Activated effector memory CD4-positive, alpha-beta T cell treated with anti-CD3 and anti-CD28 coated beads, Interleukin-2, amount 50 U/mL, for 16 hours (primary cell): ENCODE data around the gene DOCK4.
"Not testable (repeated sequence)": the region's sequence is repeated elsewhere in the genome, so short reads cannot be mapped to it uniquely, and the experiment has no call there.

Experiments used
- DNase-seq: peaks from one replicate; pipeline ENCODE4 v3.0.0-alpha.2; 2020

The DOCK4 gene

DNA sequence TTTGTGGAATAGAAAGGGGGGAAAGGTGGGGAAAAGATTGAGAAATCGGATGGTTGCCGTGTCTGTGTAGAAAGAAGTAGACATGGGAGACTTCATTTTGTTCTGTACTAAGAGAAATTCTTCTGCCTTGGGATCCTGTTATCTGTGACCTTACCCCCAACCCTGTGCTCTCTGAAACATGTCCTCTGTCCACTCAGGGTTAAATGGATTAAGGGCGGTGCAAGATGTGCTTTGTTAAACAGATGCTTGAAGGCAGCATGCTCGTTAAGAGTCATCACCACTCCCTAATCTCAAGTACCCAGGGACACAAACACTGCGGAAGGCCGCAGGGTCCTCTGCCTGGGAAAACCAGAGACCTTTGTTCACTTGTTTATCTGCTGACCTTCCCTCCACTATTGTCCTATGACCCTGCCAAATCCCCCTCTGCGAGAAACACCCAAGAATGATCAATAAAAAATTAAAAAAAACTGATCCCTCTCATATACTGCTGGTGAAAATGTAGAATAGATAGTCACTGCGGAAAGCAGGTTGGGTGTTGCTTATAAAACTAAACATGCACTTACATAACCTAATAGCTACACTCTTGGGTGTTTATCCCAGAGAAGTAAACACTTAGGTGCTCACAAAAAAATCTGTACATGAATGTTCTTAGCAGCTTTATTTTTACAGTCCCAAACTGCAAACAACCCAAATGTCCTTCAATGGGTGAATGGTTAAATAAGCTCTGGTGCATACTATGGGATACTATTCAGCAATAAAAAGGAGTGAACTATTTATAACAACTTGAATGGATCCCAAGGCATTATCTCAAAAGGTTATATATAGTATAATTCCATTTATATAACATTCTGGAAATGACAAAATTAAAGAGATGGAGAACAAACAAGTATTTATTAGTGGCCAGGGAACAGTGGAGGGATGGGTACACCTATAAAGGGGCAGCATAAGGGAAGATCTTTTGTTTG is 77.5 kb downstream of the DOCK4 start:
- not testable (repeated sequence) for DNase-seq

DNA sequence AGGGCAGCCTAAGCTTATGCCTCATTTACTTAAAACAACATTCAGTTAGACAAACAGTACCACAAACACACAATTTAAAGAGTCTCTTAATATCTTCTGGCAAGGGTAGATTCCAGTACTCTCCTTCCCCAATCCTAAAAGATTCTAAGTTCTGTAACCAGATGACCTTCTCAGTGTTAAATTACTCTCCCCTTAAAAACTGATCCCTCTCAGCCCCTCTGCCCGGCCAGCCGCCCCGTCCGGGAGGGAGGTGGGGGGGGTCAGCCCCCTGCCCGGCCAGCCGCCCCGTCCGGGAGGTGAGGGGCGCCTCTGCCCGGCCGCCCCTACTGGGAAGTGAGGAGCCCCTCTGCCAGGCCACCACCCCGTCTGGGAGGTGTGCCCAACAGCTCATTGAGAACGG is 78.2 kb downstream of the DOCK4 start:
- DNase-seq = not testable (repeated sequence)

DNA sequence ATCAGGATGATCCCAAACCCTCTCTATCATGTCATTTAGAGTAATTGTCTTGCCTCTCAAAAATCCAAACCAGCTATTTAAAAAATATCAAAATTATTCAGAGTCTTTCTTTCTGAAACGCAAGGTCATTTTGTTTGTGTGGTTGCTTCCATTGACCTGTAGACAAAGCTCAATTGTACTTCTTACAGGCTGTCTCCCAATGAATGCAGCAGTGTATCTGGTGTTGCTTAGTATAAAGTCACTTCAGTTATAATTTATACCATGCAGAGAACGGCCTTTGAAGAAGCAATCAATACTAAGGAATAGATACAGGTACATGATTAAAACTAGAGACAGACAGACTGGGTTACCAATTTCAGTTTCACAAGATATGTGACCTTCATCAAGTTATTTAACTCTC is 80.9 kb downstream of the DOCK4 start:
- no peak for DNase-seq

DNA sequence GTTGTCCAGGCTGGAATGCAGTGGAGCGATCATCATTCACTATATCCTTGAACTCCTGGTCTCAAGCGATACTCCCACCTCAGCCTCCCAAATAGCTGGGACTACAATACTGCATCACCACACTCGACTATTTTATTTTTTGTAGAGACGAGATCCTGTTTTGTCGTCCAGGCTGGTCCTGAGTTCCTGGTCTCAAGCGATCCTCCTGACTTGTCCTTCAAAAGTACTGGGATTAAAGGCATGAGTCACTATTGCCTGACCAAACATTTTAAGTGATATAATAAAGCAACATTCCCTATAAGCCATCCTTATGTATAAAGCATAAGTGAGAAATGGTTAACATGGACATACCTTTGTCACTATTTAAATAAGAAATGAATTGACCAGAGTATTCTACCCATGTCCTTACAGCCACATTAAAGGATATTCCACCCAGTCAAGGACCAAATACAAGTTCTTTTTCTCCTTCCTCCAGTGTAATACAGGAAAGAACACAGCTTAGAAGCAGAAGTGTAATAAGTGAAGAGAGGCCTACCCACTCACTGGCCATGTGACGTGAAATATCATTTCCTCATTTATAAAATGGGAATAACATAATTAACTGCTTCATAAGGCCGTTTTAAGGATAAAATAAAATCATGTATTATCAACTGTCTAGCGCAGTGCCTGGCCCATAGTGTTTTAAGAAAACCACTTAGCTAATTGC is 82.0 kb downstream of the DOCK4 start:
- DNase-seq = no peak

DNA sequence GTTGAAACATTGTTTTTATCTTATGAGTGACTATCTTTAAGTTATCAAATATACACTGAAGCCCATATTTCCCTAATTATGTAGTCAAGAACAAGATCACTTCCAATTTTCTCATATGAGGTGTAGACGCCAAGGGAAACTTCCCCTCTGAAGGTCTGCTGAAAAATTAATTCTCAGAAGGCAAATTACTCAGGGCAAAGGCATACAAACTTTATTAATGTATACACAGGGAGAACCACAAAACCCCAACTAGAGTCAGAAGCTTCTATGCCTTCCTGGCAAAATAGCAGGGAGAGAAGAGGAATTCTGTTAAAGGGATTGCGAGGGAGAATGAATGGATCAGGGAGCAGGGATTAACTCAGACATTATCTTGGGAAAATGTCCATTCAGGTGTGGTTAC is 83.4 kb downstream of the DOCK4 start:
- DNase-seq = no peak

DNA sequence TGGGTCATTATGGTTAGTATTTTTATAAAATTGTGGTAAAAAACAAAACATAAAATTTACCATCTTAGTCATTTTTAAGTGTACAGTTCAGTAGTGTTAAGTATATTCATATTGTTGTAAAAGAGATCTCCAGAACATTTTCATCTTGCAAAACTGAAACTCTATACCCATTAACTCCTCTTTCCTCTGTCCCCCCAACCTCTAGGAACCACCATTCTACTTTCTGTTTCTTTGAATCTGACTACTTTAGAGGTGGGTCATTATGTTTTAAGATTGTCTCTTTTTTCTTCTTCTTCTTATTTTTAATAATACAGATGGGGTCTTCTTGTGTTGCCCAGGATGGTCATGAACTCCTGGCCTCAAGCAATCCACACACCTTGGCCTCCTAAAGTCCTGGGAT is 84.1 kb downstream of the DOCK4 start:
- DNase-seq = no peak

DNA sequence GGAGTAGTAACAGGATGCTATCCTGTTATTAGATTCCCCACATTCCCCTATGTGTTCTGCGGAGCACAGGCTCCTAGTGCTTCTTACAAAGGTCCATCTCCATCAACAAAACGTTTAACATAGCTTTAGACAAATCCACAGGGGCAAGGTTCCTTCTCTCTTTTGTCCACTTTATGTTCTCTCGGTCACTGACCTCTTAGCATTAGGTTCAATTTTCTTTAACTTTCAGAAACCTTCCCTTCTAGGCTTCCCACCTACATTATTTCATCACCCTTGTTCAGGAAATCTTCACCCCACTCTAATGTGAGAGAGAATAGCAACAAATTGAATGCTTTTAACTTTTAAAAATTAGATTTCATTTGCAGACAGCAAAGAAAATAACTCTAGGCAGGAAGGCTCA is 84.9 kb downstream of the DOCK4 start:
- DNase-seq = no peak

DNA sequence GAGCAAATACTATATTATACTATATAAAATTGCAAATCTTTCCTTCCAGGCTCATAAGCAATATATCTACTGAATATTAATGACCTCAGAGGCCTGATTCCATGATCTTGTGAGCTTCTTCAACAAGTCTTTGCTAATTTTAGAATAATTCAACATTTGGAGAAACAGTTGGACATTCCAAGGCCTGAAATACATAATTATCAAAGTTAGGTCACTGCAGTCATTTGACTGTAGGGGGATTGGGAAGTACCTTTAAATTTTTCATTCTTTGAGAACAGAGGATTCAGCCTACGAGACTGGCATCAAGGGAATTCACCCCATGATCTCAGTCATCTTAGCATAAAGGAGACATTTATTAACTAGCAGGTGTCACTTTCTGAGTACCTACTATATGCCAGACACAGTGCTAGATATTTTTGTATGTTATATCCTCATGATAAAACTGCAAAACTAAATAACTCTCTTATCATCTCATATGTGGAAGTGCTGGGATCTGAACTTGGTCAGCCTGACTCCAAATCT is 85.4 kb downstream of the DOCK4 start:
- DNase-seq = no peak

DNA sequence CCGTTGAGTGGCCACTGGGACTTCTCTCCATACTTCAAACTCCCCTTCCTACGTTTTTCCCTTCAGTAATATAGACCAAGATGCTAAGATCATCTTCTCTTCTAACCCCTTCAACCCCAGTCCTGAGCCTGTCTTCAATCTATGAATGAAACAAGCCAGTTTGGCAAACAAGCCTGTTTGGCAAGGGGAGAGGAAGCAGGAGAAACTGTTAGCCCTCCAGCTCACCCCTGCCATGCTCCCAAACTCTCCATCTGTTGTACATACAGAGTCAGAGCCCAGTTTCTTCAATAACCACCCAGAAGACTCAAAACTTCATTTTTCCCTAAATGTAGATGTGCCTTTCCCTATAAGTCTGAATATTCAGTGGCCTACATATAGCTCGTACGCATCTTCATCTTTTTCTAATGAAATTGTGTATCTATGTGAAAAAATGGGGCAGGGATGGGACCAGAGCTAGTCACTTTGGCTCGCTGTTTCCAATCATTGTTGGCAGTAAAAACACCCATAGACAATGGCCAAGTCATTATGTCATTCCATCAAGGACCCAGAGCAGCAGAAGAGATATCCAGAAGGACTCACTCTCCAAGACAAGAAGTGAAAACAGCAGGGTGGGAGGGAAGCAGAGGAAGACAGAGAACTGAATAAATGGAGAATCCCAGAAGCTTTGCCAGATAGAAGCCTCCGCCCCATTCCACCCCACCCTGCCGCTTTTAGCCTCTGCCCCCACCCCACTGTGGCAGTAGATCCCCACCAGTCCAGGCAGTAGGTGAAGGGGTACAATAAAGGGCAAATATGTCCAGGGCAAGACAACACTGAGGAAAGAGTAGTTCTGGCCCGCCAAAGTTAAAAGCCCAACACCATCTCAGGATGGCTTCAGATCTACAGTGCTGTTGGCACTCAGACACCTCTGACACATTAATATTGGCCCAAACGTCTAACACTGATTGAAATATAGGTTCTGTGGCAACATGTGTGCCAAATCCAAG is 87.3 kb downstream of the DOCK4 start:
- no peak for DNase-seq

DNA sequence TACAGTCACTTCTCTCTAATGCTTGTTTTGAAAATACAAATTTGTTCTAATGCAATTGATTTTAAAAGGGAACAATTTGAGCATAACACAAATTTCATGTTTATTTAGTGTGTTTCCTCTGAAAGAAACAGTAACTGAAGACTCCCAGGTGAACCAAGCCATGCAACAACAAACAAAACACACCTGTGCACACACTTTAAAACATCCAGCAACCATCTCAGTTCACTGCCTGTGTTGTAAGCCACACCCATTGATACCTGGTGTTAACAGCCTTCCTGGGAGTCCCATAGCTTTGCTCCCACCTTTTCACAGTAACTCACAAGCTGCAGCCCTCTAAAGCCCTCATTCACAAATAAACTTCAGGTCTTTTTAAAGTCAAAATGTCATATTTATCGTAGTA is 89.3 kb downstream of the DOCK4 start:
- DNase-seq = no peak

DNA sequence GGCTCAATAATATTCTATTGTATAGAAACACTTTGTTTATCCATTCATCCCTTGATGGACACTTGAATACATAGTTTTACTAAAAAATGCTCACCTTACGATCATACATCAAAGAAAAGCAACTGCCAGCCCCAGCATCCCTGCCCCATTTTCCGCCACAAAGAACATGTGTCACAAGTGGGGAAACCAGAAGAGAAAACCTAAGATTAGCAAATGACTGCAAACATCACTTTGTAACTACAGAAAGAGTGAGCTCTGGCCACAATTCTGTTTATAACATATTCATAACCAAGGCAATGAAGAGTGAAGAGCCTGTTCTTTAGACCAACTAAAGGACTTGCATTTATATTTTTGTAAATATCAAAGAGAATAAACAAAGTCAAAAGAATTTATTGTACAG is 89.8 kb downstream of the DOCK4 start:
- no peak for DNase-seq

DNA sequence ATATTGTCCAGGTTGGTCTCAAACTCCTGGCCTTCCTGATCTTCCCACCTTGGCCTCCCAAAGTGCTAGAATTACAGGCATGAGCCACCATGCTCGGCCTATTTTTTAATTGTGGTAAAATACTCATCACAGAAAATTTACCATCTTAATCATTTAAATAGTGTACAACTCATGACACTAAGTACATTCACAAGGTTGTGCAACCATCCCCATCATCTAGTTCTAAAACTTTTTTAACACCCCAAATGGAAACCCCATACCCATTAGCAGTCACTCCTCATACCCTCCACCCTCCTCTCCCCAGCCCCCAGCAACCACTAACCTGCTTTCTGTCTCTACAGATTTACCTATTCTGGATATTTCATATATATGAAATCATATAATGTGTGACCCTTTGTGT is 90.3 kb downstream of the DOCK4 start:
- DNase-seq = no peak

DNA sequence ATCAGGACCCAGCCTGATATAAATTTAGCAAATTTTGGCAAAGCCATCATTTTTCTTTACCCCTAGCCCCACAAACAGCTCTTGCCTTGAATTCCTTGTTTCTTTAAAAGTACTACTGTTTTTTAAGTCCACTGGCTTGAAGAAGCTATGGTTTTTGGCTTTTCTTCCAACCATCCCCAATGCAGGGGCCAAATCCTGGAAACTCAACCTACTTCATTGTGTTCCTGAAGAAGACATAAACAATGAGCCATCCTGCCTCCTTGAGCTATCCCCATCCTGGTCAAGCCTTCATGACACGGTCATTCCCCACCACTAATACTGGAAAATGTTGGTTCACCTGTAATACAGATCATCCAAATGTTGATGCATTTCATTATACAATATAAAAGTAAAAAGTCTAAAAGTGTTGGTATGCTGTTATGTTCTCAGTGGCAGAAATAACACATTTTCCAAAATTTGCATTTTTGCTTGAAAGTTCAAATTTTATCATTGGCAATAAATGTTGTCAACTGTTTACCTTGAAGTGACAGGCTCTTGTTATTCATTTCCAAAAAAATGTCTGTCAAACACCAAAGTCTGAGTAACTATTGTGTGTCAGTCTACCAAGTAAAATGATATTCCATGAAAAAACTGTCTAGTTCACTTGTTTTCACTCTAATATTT is 92.2 kb downstream of the DOCK4 start:
- no peak for DNase-seq

DNA sequence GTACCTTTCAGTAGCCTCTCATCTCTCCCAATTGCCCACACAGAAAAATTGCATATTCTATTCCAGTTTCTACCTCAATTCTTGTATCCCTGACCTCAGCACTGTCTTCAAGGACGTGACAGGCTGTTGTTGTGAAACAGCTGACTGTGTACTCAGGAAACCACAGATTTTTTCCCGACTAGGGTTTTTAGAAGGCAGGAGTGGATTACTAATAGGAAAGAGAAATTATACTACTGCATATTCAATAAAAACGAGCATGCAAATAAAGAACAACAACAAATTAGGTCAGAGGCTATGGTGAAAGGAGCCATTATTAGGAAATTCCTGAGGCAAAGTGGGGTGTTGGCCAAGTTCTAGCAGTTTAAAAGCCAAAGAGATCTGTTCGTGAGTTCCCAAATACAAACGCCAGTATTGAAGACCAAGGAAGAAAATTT is 93.4 kb downstream of the DOCK4 start:
- no peak for DNase-seq

DNA sequence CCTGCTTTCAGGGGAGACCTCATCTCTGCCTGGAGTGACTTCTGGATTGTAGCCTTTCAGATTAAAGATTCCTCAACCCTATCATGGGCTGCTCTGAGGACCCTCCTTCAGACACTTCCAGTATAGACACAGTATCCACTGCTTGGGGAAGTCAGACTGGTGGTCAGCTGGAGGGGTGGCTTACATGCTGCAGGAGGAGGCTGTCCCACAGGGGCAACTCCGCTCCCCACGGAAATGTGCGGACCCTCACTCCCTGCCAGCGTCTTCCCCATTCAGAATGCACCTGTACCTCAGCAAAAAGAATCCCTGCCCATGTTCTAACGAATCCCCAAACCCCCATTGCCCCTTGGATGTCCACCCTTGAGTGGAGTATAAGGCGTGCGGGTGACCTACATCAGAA is 95.5 kb downstream of the DOCK4 start:
- DNase-seq = no peak

DNA sequence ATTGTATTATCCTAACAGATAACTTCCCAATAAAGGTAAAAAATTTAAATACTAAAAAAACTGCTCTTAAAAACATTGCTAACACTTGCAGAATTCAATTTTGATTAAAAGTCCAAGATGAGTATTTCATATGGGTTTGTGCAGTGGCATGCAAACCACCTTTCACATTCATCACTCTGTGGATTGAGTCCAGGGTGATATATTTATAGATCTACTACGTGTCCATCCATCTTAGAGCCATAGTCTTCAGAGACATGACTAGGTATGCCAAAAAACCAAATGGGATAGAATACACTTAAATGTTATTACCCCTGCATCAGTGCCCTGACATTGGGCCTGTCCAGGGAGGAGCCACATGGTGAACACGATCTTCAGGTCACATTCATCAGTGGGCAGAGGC is 96.0 kb downstream of the DOCK4 start:
- DNase-seq = no peak

DNA sequence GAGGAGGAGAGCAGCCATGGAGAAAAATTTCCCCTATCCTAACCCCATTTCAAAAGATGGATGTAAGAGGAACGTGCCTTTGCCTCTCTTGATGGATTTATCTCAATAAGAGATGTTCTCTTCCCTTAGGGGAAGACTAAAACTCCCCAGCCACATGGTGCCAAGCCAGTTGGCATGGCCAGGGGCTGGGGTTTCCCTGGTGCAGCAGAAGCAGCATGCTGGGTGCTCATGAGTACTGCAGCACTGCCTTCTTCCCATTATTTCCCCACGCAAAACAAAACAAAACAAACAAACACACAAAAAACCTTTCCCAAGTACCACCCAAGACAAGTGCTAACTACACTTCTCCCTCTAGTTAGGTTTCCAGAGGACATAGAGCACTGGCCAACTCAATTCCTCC is 97.2 kb downstream of the DOCK4 start:
- DNase-seq = no peak

DNA sequence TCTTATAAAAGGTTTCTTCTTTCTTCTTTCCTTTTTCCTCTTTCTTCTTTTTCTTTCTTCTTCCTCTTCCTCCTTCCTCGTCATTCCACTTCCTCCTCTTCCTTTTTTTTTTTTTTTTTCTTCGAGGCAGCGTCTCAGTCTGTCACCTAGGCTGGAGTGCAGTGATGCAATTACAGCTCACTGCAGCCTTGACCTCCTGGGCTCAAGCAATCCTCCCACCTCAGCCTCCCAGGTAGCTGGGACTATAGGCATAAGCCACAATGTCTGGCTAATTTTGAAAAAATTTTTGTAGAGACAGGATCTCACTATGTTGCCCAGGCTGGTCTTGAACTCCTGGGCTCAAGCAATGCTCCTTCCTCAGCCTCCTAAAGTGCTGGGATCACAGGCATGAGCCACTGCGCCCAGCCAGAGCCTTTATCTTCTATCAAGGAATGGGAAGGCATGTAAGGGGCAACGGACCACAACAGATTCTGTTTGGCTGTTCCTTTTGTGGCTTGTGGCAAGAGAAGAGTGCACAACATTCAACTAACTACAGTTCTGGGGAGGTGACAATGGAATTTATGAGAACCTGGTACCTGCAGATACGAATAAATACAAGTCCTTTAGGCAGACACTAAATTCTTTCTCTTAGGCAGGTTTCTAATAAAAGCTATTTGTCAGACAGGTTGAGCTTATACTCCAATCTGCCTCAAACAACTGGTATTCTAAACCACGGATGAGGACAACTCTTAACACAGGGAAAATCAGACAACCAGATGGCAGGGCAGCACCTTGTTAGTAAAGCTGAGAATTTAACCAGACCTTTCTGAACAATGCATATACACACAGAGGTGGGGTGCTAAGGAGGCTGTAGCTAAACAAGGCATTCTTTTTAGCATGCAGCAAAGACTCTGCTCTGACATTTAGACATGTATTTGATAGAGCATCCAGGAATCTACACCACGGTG is 100.3 kb downstream of the DOCK4 start:
- DNase-seq = no peak

DNA sequence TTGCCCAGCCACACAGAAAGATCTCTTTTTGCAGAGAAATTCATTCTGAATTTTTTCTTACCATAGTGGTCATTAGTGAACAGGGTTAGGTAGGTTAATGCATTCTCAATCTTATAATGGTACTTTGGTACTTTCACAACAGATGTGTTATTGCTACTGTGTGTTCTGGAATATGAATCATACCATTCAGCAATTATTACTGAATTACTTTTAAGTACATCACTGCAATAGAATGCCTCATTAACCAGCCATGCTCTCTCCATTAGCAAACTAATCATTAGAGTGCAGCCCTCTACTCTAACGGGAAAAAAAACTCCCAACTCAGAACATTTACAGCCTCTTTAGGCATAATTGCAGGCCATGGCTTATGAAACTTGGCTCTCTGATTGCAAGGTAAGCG is 102.1 kb downstream of the DOCK4 start:
- DNase-seq = no peak

DNA sequence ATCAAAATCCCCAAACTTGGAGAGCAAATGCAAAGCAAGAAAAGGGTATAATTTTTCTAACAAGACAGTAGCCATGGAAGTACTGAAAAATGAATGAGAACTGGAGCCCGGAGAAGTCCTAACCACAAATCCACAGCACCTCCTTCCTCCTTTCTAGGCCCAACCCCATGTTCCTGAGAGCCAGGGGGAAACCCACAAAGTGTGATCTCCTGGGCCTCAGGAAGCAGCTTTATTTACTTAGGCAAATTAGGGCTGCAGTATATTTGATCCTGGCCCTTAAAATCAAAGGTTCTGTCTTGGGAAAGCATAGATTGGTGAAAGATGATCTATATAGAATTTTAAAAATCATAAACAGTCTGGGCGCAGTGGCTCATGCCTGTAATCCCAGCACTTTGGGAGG is 103.0 kb downstream of the DOCK4 start:
- no peak for DNase-seq
